Measurements from ENCODE around the gene ZNF280B.
"Not testable (repeated sequence)": the region's sequence is repeated elsewhere in the genome, so short reads cannot be mapped to it uniquely, and the experiment has no call there.

ZNF280B gene

GRCh38 chr22:22480940-22481339, 27.6 kb downstream of the ZNF280B start:
- no peaks in the 10 kb centered on the region for H3K27me3 ChIP-seq (ENCODE audit: control insufficient read depth, insufficient read depth, low read length, poor library complexity, severe bottlenecking)
- WGBS, 2 experiments: 89 to 100% methylated on average over 2 of the region's 2 CpGs
- H3K9me3 ChIP-seq (ENCODE audit: control insufficient read depth, low read length): no peaks in the 10 kb centered on the region
- H3K27ac ChIP-seq (ENCODE audit: insufficient read depth, low read depth, low read length, poor library complexity, severe bottlenecking): no peak overlapping the region
- H3K36me3 ChIP-seq (ENCODE audit: control insufficient read depth, insufficient read depth, low read length): no peaks in the 10 kb centered on the region
- H3K4me1 ChIP-seq (ENCODE audit: control insufficient read depth, insufficient read depth, low read length): no peaks in the 10 kb centered on the region
- no peak overlapping the region for H3K4me3 ChIP-seq (ENCODE audit: insufficient read depth, low read depth, low read length)

DNA sequence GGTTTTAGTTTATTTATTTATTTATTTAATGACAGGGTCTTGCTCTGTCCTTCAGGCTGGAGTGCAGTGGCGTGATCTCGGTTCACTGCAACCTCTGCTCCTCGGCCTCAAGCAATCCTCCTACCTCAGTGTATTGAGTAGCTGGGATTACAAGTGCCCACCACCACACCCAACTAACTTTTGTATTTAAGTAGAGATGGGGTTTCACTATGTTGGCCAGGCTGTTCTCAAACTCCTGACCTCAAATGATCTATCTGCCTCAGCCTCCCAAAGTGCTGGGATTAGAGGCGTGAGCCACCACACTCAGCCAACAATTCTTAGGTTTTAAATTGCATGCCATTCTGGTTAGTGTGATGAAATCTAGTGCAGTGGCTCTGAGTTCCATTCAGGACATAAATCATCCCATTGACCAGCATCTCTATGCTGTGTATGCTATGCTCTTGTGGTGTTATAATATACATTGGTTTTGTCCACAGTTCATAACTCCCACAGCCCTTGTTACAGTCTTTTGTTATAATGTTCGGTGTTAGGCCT, 28.5 kb downstream of the ZNF280B start:
- H3K9me3 ChIP-seq (ENCODE audit: control insufficient read depth, low read length): no peaks in the 10 kb centered on the region
- 92 to 94% methylated on average over 4 to 5 of the region's 5 CpGs for WGBS, 2 experiments
- no peaks in the 10 kb centered on the region for H3K27me3 ChIP-seq (ENCODE audit: control insufficient read depth, insufficient read depth, low read length, poor library complexity, severe bottlenecking)
- H3K4me1 ChIP-seq (ENCODE audit: control insufficient read depth, insufficient read depth, low read length): no peaks in the 10 kb centered on the region
- H3K4me3 ChIP-seq (ENCODE audit: insufficient read depth, low read depth, low read length): no peak overlapping the region
- H3K27ac ChIP-seq (ENCODE audit: insufficient read depth, low read depth, low read length, poor library complexity, severe bottlenecking): no peak overlapping the region
- H3K36me3 ChIP-seq (ENCODE audit: control insufficient read depth, insufficient read depth, low read length): no peaks in the 10 kb centered on the region

DNA sequence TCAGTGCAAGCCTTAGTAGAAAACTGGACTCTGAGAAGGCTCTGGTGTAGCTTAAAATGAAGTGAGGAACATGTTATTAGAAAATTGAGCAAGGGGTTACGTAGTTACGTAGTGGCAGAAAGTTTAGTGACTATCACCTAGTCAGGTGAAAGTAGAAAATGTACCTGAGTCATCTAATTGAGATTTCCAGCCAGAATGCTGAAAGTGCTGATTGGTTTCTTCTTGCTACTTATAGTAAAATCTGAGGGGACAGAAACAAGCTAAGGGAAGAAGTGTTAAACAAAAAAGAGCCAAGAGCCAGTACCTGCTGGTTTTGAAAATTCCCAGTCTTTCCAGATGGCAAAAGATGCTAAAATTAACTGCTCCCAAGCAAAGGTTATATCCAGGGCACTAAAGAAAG, 29.4 kb downstream of the ZNF280B start:
- H3K27me3 ChIP-seq (ENCODE audit: control insufficient read depth, insufficient read depth, low read length, poor library complexity, severe bottlenecking): no peaks in the 10 kb centered on the region
- H3K27ac ChIP-seq (ENCODE audit: insufficient read depth, low read depth, low read length, poor library complexity, severe bottlenecking): no peak overlapping the region
- peaks cover 5% of the 10 kb centered on the region for H3K4me1 ChIP-seq (ENCODE audit: control insufficient read depth, insufficient read depth, low read length)
- H3K36me3 ChIP-seq (ENCODE audit: control insufficient read depth, insufficient read depth, low read length): no peaks in the 10 kb centered on the region
- H3K4me3 ChIP-seq (ENCODE audit: insufficient read depth, low read depth, low read length): no peak overlapping the region
- no peaks in the 10 kb centered on the region for H3K9me3 ChIP-seq (ENCODE audit: control insufficient read depth, low read length)
- WGBS, 2 experiments: 92 to 96% methylated on average over 2 of the region's 2 CpGs

DNA sequence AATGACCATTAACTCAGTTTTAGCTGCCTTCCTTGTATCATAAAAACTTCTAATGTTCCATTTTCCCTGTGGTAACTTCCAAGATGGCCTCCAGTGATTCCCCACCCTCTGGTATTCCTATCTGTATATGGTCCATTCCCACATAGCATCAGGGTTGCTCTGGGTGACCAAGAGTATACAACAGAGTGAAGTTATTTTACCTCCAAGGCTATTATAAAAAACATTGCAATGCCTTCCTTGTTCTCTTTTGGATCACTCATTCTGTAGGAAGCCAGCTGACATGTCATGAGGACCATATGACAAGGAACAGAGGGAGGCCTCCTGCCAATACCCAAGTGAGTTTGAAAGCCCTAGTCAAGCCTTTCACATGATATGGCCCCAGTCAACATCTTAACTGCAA, 30.1 kb downstream of the ZNF280B start:
- Histone ChIP-seq H3K27me3 (ENCODE audit: control insufficient read depth, insufficient read depth, low read length, poor library complexity, severe bottlenecking) (no peaks in the 10 kb centered on the region), H3K4me1 (ENCODE audit: control insufficient read depth, insufficient read depth, low read length) (peaks cover 5% of the 10 kb centered on the region), H3K9me3 (ENCODE audit: control insufficient read depth, low read length) (no peaks in the 10 kb centered on the region), H3K4me3 (ENCODE audit: insufficient read depth, low read depth, low read length) (no peak overlapping the region), H3K27ac (ENCODE audit: insufficient read depth, low read depth, low read length, poor library complexity, severe bottlenecking) (no peak overlapping the region), H3K36me3 (ENCODE audit: control insufficient read depth, insufficient read depth, low read length) (no peaks in the 10 kb centered on the region)

DNA sequence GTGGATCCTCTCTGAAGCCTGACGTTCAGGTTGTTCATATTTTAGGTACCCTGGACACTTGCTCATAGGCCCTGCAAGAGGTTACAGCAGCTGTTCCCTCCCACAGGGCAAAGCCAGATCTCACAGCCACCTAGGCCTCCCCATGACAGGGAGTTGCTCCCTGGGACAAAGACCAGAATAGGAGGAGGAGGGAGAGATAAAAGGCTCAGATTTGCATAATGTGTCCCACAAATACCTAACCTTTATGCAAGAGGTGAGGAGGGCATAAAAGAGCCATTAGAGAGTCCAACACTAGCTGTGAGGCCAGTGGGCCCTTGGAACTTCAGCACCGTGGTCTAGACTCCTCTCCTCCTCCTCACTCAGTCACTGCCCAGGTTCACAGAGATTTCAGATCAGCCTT, 33.8 kb downstream of the ZNF280B start:
- 18 to 24% methylated on average over 2 of the region's 2 CpGs for WGBS, 2 experiments
- Histone ChIP-seq H3K27me3 (ENCODE audit: control insufficient read depth, insufficient read depth, low read length, poor library complexity, severe bottlenecking) (no peaks in the 10 kb centered on the region), H3K9me3 (ENCODE audit: control insufficient read depth, low read length) (no peaks in the 10 kb centered on the region), H3K4me3 (ENCODE audit: insufficient read depth, low read depth, low read length) (no peak overlapping the region), H3K36me3 (ENCODE audit: control insufficient read depth, insufficient read depth, low read length) (no peaks in the 10 kb centered on the region), H3K4me1 (ENCODE audit: control insufficient read depth, insufficient read depth, low read length) (peaks cover 5% of the 10 kb centered on the region), H3K27ac (ENCODE audit: insufficient read depth, low read depth, low read length, poor library complexity, severe bottlenecking) (no peak overlapping the region)

DNA sequence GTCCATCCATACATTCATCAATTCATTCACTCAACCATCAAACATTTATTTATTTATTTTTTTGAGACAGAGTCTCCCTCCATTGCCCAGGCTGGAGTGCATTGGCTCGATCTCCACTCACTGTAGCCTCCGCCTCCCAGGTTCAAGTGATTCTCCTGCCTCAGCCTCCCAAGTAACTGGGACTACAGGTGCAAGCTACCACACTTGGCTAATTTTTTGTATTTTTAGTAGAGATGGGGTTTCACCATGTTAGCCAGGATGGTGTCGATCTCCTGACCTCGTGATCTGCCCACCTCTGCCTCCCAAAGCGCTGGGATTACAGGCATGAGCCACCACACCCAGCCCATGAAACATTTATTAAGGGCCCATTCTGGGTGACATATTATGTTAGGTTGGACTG, 37.4 kb downstream of the ZNF280B start:
- not testable (repeated sequence) for H3K27ac ChIP-seq (ENCODE audit: insufficient read depth, low read depth, low read length, poor library complexity, severe bottlenecking); H3K9me3 ChIP-seq (ENCODE audit: control insufficient read depth, low read length); H3K36me3 ChIP-seq (ENCODE audit: control insufficient read depth, insufficient read depth, low read length); H3K27me3 ChIP-seq (ENCODE audit: control insufficient read depth, insufficient read depth, low read length, poor library complexity, severe bottlenecking); H3K4me3 ChIP-seq (ENCODE audit: insufficient read depth, low read depth, low read length); H3K4me1 ChIP-seq (ENCODE audit: control insufficient read depth, insufficient read depth, low read length)
- 93 to 95% methylated on average over 5 of the region's 5 CpGs for WGBS, 2 experiments

DNA sequence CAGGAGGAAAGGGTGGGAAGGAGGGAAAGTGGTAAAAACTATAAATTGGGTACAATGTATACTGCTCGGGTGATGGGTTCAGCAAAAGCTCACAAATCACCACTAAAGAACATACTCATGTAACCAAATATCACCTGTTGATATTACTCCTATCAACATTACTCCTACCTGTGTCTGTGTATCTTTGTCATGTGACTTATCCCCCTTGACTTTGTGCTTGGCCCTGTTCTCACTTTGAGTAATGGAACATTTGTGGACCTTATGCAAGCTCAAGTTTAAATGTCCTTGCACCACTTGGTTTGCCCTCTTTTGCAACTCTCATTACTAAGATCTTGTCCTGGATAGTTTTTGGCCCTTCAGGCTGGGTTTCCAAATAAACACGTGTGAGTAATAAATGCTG, 39.0 kb downstream of the ZNF280B start:
- no peaks in the 10 kb centered on the region for H3K27me3 ChIP-seq (ENCODE audit: control insufficient read depth, insufficient read depth, low read length, poor library complexity, severe bottlenecking)
- WGBS, 2 experiments: 82 to 92% methylated on average over 1 to 2 of the region's 2 CpGs
- no peak overlapping the region for H3K27ac ChIP-seq (ENCODE audit: insufficient read depth, low read depth, low read length, poor library complexity, severe bottlenecking)
- peaks cover under 1% of the 10 kb centered on the region for H3K4me1 ChIP-seq (ENCODE audit: control insufficient read depth, insufficient read depth, low read length)
- H3K36me3 ChIP-seq (ENCODE audit: control insufficient read depth, insufficient read depth, low read length): no peaks in the 10 kb centered on the region
- no peak overlapping the region for H3K4me3 ChIP-seq (ENCODE audit: insufficient read depth, low read depth, low read length)
- no peaks in the 10 kb centered on the region for H3K9me3 ChIP-seq (ENCODE audit: control insufficient read depth, low read length)

DNA sequence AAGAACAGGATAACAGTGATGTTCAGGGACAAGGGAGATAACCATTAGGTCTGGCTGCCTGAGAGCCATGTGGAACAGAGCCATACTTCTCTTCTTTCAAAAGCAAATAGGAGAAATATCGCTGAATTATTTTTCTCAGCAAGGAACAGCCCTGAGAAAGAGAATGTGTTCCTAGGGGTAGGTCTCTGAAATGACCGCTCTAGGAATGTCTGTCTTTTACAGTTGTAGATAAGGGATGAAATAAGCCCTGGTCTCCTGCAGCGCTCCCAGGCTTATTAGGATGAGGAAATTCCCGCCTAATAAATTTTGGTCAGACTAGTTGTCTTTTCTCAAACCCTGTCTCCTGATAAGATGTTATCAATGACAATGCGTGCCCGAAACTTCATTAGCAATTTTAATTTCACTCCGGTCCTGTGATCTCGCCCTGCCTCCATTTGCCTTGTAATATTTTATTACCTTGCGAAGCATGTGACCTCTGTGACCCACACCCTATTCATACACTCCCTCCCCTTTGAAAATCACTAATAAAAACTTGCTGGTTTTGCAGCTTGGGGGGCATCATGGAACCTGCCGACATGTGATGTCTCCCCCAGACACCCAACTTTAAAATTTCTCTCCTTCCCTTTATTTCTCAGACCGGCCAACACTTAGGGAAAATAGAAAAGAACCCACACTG, 39.6 kb downstream of the ZNF280B start:
- H3K9me3 ChIP-seq (ENCODE audit: control insufficient read depth, low read length); H3K27me3 ChIP-seq (ENCODE audit: control insufficient read depth, insufficient read depth, low read length, poor library complexity, severe bottlenecking); H3K36me3 ChIP-seq (ENCODE audit: control insufficient read depth, insufficient read depth, low read length); H3K27ac ChIP-seq (ENCODE audit: insufficient read depth, low read depth, low read length, poor library complexity, severe bottlenecking); H3K4me3 ChIP-seq (ENCODE audit: insufficient read depth, low read depth, low read length); H3K4me1 ChIP-seq (ENCODE audit: control insufficient read depth, insufficient read depth, low read length): not testable (repeated sequence)
- 93 to 95% methylated on average over 11 of the region's 11 CpGs for WGBS, 2 experiments

- no peaks in the 10 kb centered on the region for H3K36me3 ChIP-seq (ENCODE audit: control insufficient read depth, insufficient read depth, low read length)
- WGBS, 2 experiments: 77% methylated on average over 1 of the region's 1 CpG; no CpG with 5 or more reads in 1 of the 2 experiments
- no peak overlapping the region for H3K27ac ChIP-seq (ENCODE audit: insufficient read depth, low read depth, low read length, poor library complexity, severe bottlenecking)
- H3K9me3 ChIP-seq (ENCODE audit: control insufficient read depth, low read length): no peaks in the 10 kb centered on the region
- no peaks in the 10 kb centered on the region for H3K4me1 ChIP-seq (ENCODE audit: control insufficient read depth, insufficient read depth, low read length)
- H3K27me3 ChIP-seq (ENCODE audit: control insufficient read depth, insufficient read depth, low read length, poor library complexity, severe bottlenecking): peaks cover 14% of the 10 kb centered on the region
- H3K4me3 ChIP-seq (ENCODE audit: insufficient read depth, low read depth, low read length): no peak overlapping the region
These were observed 41.4 kb downstream of the ZNF280B start for GRCh38 chr22:22467112-22467511.

GRCh38 chr22:22465782-22466181, 42.8 kb downstream of the ZNF280B start:
- no peaks in the 10 kb centered on the region for H3K9me3 ChIP-seq (ENCODE audit: control insufficient read depth, low read length)
- H3K36me3 ChIP-seq (ENCODE audit: control insufficient read depth, insufficient read depth, low read length): no peaks in the 10 kb centered on the region
- H3K27me3 ChIP-seq (ENCODE audit: control insufficient read depth, insufficient read depth, low read length, poor library complexity, severe bottlenecking): peaks cover 14% of the 10 kb centered on the region
- H3K4me3 ChIP-seq (ENCODE audit: insufficient read depth, low read depth, low read length): no peak overlapping the region
- 91 to 96% methylated on average over 1 of the region's 1 CpG for WGBS, 2 experiments
- no peak overlapping the region for H3K27ac ChIP-seq (ENCODE audit: insufficient read depth, low read depth, low read length, poor library complexity, severe bottlenecking)
- H3K4me1 ChIP-seq (ENCODE audit: control insufficient read depth, insufficient read depth, low read length): no peaks in the 10 kb centered on the region
